Ishikawa (cell line): ENCODE data around the gene RYR2.

Experiments used
- CEBPB ChIP-seq: IDR thresholded peaks from 2 replicates; pipeline ENCODE4 v1.6.1; 2012
- CREB1 ChIP-seq: IDR thresholded peaks from 2 replicates; pipeline ENCODE4 v1.6.1; 2012; ENCODE audit warnings: low read depth
- EGR1 ChIP-seq: IDR thresholded peaks from 2 replicates; pipeline ENCODE4 v1.6.1; 2012
- EP300 ChIP-seq: IDR thresholded peaks from 2 replicates; pipeline ENCODE4 v1.6.1; 2012; ENCODE audit warnings: borderline replicate concordance
- FOXM1 ChIP-seq: IDR thresholded peaks from 2 replicates; pipeline ENCODE4 v1.6.1; 2012; ENCODE audit warnings: low read depth, borderline replicate concordance
- MAX ChIP-seq: IDR thresholded peaks from 2 replicates; pipeline ENCODE4 v1.6.1; 2012
- NFIC ChIP-seq: IDR thresholded peaks from 2 replicates; pipeline ENCODE4 v1.6.1; 2012
- RAD21 ChIP-seq: IDR thresholded peaks from 2 replicates; pipeline ENCODE4 v1.6.1; 2012; ENCODE audit warnings: low read depth
- TAF1 ChIP-seq: IDR thresholded peaks from 2 replicates; pipeline ENCODE4 v1.6.1; 2012; ENCODE audit warnings: low read depth, mild to moderate bottlenecking
- TCF12 ChIP-seq: IDR thresholded peaks from 2 replicates; pipeline ENCODE4 v1.6.1; 2012; ENCODE audit warnings: low read depth
- TEAD4 ChIP-seq: IDR thresholded peaks from 2 replicates; pipeline ENCODE4 v1.6.1; 2012
- YY1 ChIP-seq: IDR thresholded peaks from 2 replicates; pipeline ENCODE4 v1.6.1; 2012; ENCODE audit warnings: low read depth
- ZBTB7A ChIP-seq: IDR thresholded peaks from 2 replicates; pipeline ENCODE4 v1.6.1; 2012; ENCODE audit warnings: low read depth
- TF ChIP-seq, protein P1 (sequence below): IDR thresholded peaks from 2 replicates; pipeline ENCODE4 v1.6.1; 2012
- TF ChIP-seq, protein P2 (sequence below): IDR thresholded peaks from 2 replicates; pipeline ENCODE4 v1.6.1; 2012; ENCODE audit warnings: low read depth, mild to moderate bottlenecking

The RYR2 gene

DNA sequence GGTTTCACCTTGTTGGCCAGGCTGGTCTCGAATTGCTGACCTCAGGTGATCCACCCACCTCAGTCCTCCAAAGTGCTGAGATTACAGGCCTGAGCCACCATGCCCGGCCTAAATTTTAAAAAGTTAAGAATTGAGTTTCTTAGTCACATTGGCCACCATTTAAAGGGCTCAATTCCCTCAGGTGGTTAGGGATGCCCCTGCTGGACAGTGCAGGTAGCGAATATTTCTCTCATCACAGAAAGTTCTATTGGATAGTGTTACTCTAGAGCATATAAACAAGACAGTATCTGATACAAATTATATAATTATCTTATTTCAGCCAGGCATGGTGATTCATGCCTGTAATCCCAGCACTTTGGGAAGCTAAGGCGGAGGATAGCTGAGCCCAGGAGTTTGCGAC lies 528.5 kb downstream of the RYR2 start:
- no peak for TF ChIP-seq RAD21
- TF ChIP-seq EGR1: no peak
- TF ChIP-seq NFIC: no peak
- TF ChIP-seq, protein P1, sequence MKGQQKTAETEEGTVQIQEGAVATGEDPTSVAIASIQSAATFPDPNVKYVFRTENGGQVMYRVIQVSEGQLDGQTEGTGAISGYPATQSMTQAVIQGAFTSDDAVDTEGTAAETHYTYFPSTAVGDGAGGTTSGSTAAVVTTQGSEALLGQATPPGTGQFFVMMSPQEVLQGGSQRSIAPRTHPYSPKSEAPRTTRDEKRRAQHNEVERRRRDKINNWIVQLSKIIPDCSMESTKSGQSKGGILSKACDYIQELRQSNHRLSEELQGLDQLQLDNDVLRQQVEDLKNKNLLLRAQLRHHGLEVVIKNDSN: no peak
- TF ChIP-seq ZBTB7A: no peak
- TF ChIP-seq, protein P2, sequence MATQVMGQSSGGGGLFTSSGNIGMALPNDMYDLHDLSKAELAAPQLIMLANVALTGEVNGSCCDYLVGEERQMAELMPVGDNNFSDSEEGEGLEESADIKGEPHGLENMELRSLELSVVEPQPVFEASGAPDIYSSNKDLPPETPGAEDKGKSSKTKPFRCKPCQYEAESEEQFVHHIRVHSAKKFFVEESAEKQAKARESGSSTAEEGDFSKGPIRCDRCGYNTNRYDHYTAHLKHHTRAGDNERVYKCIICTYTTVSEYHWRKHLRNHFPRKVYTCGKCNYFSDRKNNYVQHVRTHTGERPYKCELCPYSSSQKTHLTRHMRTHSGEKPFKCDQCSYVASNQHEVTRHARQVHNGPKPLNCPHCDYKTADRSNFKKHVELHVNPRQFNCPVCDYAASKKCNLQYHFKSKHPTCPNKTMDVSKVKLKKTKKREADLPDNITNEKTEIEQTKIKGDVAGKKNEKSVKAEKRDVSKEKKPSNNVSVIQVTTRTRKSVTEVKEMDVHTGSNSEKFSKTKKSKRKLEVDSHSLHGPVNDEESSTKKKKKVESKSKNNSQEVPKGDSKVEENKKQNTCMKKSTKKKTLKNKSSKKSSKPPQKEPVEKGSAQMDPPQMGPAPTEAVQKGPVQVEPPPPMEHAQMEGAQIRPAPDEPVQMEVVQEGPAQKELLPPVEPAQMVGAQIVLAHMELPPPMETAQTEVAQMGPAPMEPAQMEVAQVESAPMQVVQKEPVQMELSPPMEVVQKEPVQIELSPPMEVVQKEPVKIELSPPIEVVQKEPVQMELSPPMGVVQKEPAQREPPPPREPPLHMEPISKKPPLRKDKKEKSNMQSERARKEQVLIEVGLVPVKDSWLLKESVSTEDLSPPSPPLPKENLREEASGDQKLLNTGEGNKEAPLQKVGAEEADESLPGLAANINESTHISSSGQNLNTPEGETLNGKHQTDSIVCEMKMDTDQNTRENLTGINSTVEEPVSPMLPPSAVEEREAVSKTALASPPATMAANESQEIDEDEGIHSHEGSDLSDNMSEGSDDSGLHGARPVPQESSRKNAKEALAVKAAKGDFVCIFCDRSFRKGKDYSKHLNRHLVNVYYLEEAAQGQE: no peak
- no peak for TF ChIP-seq EP300
- TF ChIP-seq YY1: no peak

DNA sequence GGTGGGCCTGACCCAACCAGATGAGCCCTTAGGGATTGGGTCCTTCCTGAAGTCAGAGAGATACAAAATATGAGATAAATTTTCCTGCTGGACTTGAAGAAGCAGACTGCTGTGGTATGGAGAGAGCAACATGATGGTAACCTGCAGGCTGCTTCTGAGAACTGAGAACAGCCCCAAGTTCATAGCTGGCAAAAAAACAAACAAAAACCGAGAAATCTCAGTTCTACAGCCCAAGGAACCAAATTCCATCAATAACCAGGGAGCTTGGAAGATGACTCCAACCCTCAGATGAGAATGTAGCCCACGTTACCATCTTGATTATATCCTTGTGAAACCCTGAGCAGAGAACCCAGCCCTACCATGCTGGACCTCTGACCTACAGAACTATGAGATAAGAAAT lies 532.6 kb downstream of the RYR2 start:
- TF ChIP-seq, protein P2: no peak
- no peak for TF ChIP-seq TAF1
- no peak for TF ChIP-seq ZBTB7A
- TF ChIP-seq CEBPB: no peak
- TF ChIP-seq RAD21: no peak
- no peak for TF ChIP-seq CREB1
- no peak for TF ChIP-seq YY1
- no peak for TF ChIP-seq TEAD4
- no peak for TF ChIP-seq EP300
- TF ChIP-seq MAX: no peak

DNA sequence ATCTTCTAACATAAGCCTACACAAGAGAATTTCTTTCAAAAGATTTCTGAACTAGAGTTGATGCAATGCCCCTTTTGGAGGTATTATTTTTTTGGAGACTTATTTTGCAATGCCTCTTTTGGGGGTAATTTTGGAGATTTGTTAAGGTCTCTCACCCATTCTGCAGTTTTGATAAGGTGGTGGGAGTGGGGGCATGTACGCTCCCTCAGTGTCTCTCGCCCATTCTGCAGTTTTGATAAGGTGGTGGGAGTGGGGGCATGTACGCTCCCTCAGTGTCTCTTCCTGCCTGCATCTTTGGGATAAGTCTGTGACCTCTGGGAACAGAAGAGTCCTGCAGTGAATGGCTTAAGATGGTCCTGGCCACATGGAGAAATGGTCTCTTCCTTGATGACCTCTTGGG lies 536.6 kb downstream of the RYR2 start:
- no peak for TF ChIP-seq CEBPB
- no peak for TF ChIP-seq TAF1
- TF ChIP-seq, protein P2: no peak
- TF ChIP-seq YY1: no peak
- TF ChIP-seq TCF12: no peak
- TF ChIP-seq RAD21: no peak
- TF ChIP-seq ZBTB7A: no peak
- no peak for TF ChIP-seq NFIC
- no peak for TF ChIP-seq EGR1
- no peak for TF ChIP-seq TEAD4
- TF ChIP-seq, protein P1: no peak
- TF ChIP-seq FOXM1: no peak
- TF ChIP-seq EP300: no peak
- TF ChIP-seq MAX: no peak
- no peak for TF ChIP-seq CREB1

DNA sequence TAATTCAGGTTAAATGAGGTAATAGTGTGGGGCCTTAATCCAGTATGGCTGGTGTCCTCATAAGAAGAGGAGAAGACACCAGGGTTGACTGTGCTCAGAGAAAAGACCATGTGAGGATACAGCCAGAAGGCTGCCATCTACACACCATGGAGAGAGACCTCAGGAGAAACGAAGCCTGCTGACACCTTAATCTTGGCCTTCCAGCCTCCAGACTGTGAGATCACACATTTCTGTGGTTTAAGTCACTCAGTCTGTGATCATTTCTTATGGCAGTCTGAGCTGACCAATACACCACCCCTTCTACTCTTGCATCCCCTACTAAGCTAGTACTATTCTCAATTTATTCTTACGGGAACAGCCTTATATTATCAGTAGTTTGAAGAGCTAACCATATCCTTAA lies 538.7 kb downstream of the RYR2 start:
- TF ChIP-seq NFIC: no peak
- TF ChIP-seq CEBPB: no peak
- TF ChIP-seq, protein P1: no peak
- TF ChIP-seq TAF1: no peak

- TF ChIP-seq CREB1: no peak
- TF ChIP-seq, protein P2: no peak
- no peak for TF ChIP-seq EP300
- TF ChIP-seq RAD21: no peak
- TF ChIP-seq YY1: no peak
- TF ChIP-seq EGR1: no peak
- no peak for TF ChIP-seq TEAD4
- TF ChIP-seq TCF12: no peak
- TF ChIP-seq, protein P1: no peak
- TF ChIP-seq NFIC: no peak
- TF ChIP-seq TAF1: no peak
- TF ChIP-seq ZBTB7A: no peak
- no peak for TF ChIP-seq CEBPB
- no peak for TF ChIP-seq FOXM1
- no peak for TF ChIP-seq MAX
Observed at GRCh38 chr1:237583270-237583669, 541.3 kb downstream of the RYR2 start.
